Panc1 (cell line): ENCODE results near the gene EVA1C.
A peak's percentile ranks its signal among the peaks of the same experiment; 100 is the strongest.

Experiments
- POLR2AphosphoS5 ChIP-seq: IDR thresholded peaks from 2 replicates; pipeline ENCODE4 v1.6.1; 2012; ENCODE audit warnings: mild to moderate bottlenecking, low read depth, low read length, moderate library complexity
- TF ChIP-seq, protein P1 (sequence below): fragments of 450-650 bp; IDR thresholded peaks from 2 replicates; pipeline ENCODE4 v1.5.1; 2017; ENCODE audit warnings: mild to moderate bottlenecking

DNA sequence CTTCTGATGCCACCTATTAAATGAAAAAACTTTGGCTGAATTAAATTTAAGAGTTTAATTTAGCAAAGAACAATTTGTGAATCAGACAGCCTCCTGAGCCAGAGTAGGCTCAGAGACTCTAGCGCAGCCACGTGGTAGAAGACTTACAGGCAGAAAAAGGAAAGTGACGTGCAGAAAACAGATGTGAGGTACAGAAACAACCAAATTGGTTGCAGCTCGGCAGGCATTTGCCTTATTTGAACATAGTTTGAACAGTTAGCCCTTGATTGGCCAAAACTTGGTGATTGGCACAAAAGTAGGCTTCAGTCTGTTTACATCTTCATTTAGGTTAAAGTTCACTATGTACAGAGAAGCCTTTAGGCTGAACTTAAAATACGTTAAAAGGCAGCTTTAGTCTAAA is 149.9 kb downstream of the EVA1C start:
- TF ChIP-seq, protein P1, sequence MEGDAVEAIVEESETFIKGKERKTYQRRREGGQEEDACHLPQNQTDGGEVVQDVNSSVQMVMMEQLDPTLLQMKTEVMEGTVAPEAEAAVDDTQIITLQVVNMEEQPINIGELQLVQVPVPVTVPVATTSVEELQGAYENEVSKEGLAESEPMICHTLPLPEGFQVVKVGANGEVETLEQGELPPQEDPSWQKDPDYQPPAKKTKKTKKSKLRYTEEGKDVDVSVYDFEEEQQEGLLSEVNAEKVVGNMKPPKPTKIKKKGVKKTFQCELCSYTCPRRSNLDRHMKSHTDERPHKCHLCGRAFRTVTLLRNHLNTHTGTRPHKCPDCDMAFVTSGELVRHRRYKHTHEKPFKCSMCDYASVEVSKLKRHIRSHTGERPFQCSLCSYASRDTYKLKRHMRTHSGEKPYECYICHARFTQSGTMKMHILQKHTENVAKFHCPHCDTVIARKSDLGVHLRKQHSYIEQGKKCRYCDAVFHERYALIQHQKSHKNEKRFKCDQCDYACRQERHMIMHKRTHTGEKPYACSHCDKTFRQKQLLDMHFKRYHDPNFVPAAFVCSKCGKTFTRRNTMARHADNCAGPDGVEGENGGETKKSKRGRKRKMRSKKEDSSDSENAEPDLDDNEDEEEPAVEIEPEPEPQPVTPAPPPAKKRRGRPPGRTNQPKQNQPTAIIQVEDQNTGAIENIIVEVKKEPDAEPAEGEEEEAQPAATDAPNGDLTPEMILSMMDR = peak; percentile 79
- no peak for TF ChIP-seq POLR2AphosphoS5
